Chondrocyte (in vitro differentiated cells): ENCODE measurements around the gene TEPSIN. TPM values are rescaled to one million over a fixed set of nuclear protein-coding genes. Genes with fewer than 3 reads are reported as not detected.
A peak's percentile ranks its signal among the peaks of the same experiment; 100 is the strongest.

Experiments used
- DNase-seq: peaks from one replicate; pipeline ENCODE4 v3.0.0; 2021; ENCODE audit warnings: mixed read lengths, low spot score
- H3K27ac Mint-ChIP-seq: one replicate; pipeline ENCODE4 v1.8.0; 2021; ENCODE audit warnings: mild to moderate bottlenecking, moderate library complexity, mixed read lengths; ENCODE audit not compliant: unreplicated experiment
- H3K27me3 Mint-ChIP-seq: 2 replicates; pipeline ENCODE4 v1.8.0; 2021; ENCODE audit warnings: low read depth, mixed read lengths
- H3K36me3 Mint-ChIP-seq: 2 replicates; pipeline ENCODE4 v1.8.0; 2021; ENCODE audit warnings: low read depth, mixed read lengths
- H3K4me1 Mint-ChIP-seq: 2 replicates; pipeline ENCODE4 v1.8.0; 2021; ENCODE audit warnings: low read depth, mild to moderate bottlenecking, mixed read lengths
- H3K4me3 Mint-ChIP-seq: one replicate; pipeline ENCODE4 v1.8.0; 2021; ENCODE audit warnings: mild to moderate bottlenecking, moderate library complexity, mixed read lengths; ENCODE audit not compliant: unreplicated experiment
- H3K9me3 Mint-ChIP-seq: 2 replicates; pipeline ENCODE4 v1.8.0; 2021; ENCODE audit warnings: low read depth, mixed read lengths
- CTCF ChIP-seq: fragments of 200-600 bp; sonication (generic); IDR thresholded peaks from 2 replicates; pipeline ENCODE4 v1.5.0; 2021; ENCODE audit warnings: antibody characterized with exemption, mild to moderate bottlenecking, moderate library complexity
- total RNA-seq: library from RNA; stranded (reverse); gene quantifications from 3 replicates; pipeline ENCODE4 v1.2.1, GENCODE V29; 2021

The TEPSIN gene
- total RNA-seq, 1 donor from 2014 or later = 27.1 TPM

- Mint-ChIP-seq H3K36me3 (peaks cover 17% of the 10 kb centered on the region), H3K27ac (no peak overlapping the region), H3K9me3 (no peaks in the 10 kb centered on the region), H3K27me3 (no peaks in the 10 kb centered on the region), H3K4me3 (no peak overlapping the region), H3K4me1 (peaks cover 7% of the 10 kb centered on the region)
- no peak for TF ChIP-seq CTCF
- DNase-seq = no peak
These were observed 6.1 kb downstream of the TEPSIN start for GRCh38 chr17:81232616-81233241.

GRCh38 chr17:81231766-81232581 is 6.9 kb downstream of the TEPSIN start:
- no peak overlapping the region for H3K4me3 Mint-ChIP-seq
- H3K9me3 Mint-ChIP-seq = no peaks in the 10 kb centered on the region
- no peak overlapping the region for H3K27ac Mint-ChIP-seq
- no peak for DNase-seq
- no peak for TF ChIP-seq CTCF
- H3K36me3 Mint-ChIP-seq = peaks cover 19% of the 10 kb centered on the region
- no peaks in the 10 kb centered on the region for H3K4me1 Mint-ChIP-seq
- H3K27me3 Mint-ChIP-seq = no peaks in the 10 kb centered on the region

DNA sequence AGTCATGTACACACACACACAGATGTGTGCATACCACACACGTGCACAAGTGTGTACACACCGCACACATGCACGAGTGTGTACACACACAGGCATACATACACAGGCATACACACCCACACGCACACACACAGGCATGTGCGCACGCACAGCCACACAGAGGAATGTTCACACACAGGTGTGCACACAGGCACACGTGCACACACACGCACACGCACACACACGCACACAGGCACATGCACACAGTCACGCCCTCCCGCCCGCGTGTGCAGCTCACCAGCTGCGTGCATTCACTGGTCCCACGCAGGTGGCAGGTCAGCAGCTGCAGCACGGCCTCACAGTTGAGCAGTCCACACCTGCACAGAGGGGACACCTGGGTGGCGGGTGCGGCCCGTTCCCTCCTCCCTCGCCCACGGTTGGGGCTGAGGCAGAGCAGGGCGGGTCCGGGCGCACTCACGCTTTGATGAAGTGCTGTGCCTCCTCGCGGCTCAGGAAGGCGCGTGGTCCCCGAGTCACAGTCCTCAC is 7.7 kb downstream of the TEPSIN start:
- Mint-ChIP-seq H3K9me3 (no peaks in the 10 kb centered on the region), H3K36me3 (peaks cover 19% of the 10 kb centered on the region), H3K27me3 (no peaks in the 10 kb centered on the region), H3K27ac (no peak overlapping the region), H3K4me3 (no peak overlapping the region), H3K4me1 (no peaks in the 10 kb centered on the region)
- TF ChIP-seq CTCF = no peak
- DNase-seq = no peak

DNA sequence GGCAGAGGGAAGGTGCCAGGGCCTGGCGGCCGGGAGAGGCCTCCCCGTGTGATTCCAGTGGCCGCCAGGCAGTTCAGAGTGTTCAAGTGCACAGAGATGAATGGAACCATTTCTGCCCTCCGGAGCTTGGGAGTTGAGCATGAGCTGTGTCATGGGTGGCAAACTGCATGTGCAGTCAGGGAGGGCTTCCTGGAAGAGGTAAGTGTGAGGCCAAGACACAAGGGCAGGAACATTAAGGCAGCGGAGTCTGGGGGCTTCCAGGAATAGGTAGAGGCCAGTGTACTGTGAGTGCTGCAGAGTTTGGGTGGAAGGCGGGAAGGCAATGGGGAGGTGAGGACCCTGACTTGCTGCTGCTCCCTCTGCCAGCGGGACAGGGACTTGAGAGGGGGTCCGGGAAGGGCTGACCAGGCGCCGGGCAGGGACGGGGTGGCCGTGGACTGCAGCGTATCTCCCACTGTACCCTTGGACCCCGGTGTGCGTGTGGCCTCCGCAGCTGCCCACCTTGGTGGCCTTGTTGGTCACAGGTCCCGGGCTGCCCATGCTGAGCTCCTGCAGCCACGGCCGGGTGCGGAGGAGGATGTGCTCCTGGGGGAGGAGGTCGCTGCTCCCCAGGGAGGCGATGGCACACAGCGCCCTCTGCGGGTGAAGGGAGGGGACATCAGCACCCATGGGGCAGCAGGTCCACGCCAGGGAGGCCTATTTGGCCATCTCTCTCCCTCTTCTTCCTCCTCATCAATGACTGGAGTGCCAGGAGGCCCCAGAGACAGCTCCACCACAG is 8.6 kb downstream of the TEPSIN start:
- Mint-ChIP-seq H3K4me1 (no peaks in the 10 kb centered on the region), H3K36me3 (peaks cover 19% of the 10 kb centered on the region), H3K27me3 (no peaks in the 10 kb centered on the region), H3K9me3 (no peaks in the 10 kb centered on the region), H3K4me3 (no peak overlapping the region), H3K27ac (no peak overlapping the region)
- peak; percentile 68 for TF ChIP-seq CTCF
- DNase-seq = no peak

DNA sequence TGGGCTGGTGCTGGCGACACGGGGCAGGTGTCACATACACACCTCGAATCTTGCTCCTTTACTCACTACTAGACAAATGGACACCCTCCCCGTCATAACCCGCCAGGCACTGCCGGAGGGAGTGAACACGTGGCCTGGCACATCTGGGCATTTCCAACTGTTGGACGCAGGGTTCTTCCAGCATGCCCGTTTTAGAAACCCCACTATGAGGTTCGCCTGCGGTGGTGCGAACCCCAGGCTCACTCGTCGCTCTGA is 9.3 kb downstream of the TEPSIN start:
- Mint-ChIP-seq H3K4me3 (no peak overlapping the region), H3K9me3 (no peaks in the 10 kb centered on the region), H3K27me3 (no peaks in the 10 kb centered on the region), H3K4me1 (no peaks in the 10 kb centered on the region), H3K27ac (no peak overlapping the region), H3K36me3 (peaks cover 19% of the 10 kb centered on the region)
- no peak for DNase-seq
- TF ChIP-seq CTCF = no peak
